NOMO-1 treated with DMSO at 0.1 percent for 48 hours (cell line): ENCODE measurements around the gene MITF.
A peak's percentile ranks its signal among the peaks of the same experiment; 100 is the strongest.

ENCODE experiments used
- DNase-seq: peaks from one replicate; lab custom pipeline; 2025; ENCODE audit not compliant: unreplicated experiment; lab: John Stamatoyannopoulos, UW

Gene MITF

GRCh38 chr3:69944931-69945493 lies 205.7 kb downstream of the MITF start:
- DNase-seq = no peak

GRCh38 chr3:69948246-69948862 lies 209.1 kb downstream of the MITF start:
- DNase-seq = peak; percentile 26

GRCh38 chr3:69951616-69952015 lies 212.4 kb downstream of the MITF start:
- no peak for DNase-seq

- DNase-seq = no peak
These were observed 220.3 kb downstream of the MITF start for GRCh38 chr3:69959581-69959980.

GRCh38 chr3:69961706-69962439 lies 222.6 kb downstream of the MITF start:
- no peak for DNase-seq

GRCh38 chr3:69963643-69964042 lies 224.4 kb downstream of the MITF start:
- DNase-seq = no peak

- no peak for DNase-seq
These were observed 227.9 kb downstream of the MITF start for GRCh38 chr3:69967156-69967555.

- DNase-seq = peak; percentile 6
These were observed 231.6 kb downstream of the MITF start for GRCh38 chr3:69970827-69971226.

GRCh38 chr3:69972672-69973071 lies 233.4 kb downstream of the MITF start:
- no peak for DNase-seq

- DNase-seq = no peak
These were observed 236.8 kb downstream of the MITF start for GRCh38 chr3:69976021-69976420.

- peak; percentile 10 for DNase-seq
These were observed 244.4 kb downstream of the MITF start for GRCh38 chr3:69983546-69984265.

GRCh38 chr3:69985266-69985665 lies 246.0 kb downstream of the MITF start:
- no peak for DNase-seq

GRCh38 chr3:69986419-69986818 lies 247.2 kb downstream of the MITF start:
- DNase-seq = no peak

GRCh38 chr3:69987833-69988232 lies 248.6 kb downstream of the MITF start:
- DNase-seq = no peak

- no peak for DNase-seq
These were observed 254.5 kb downstream of the MITF start for GRCh38 chr3:69993757-69994156.

- DNase-seq = peak; percentile 74
These were observed 255.7 kb downstream of the MITF start for GRCh38 chr3:69994919-69995318.

- DNase-seq = no peak
These were observed 258.5 kb downstream of the MITF start for GRCh38 chr3:69997631-69998307.

- no peak for DNase-seq
These were observed 259.5 kb downstream of the MITF start for GRCh38 chr3:69998759-69999139.

GRCh38 chr3:69999140-70000027 lies 260.1 kb downstream of the MITF start, which contains the start of gene SAMMSON:
Gene SAMMSON (plus strand): TSS chr3:69999733.
- peak; percentile 90 for DNase-seq

- peak; percentile 49 for DNase-seq
These were observed 260.8 kb downstream of the MITF start for GRCh38 chr3:70000028-70000410.
